WTC11 (cell line): ENCODE results near the gene ABCB10.

Source experiments
- CBFB ChIP-seq: sonication (generic); formaldehyde crosslinking; IDR thresholded peaks from 2 replicates; pipeline ENCODE4 v1.8.1; 2022; ENCODE audit warnings: mild to moderate bottlenecking, low read depth, missing genetic modification reagents
- CREM ChIP-seq: sonication (generic); formaldehyde crosslinking; IDR thresholded peaks from 2 replicates; pipeline ENCODE4 v1.8.1; 2022; ENCODE audit warnings: mild to moderate bottlenecking, missing genetic modification reagents, moderate library complexity
- ESRRA ChIP-seq: sonication (generic); formaldehyde crosslinking; IDR thresholded peaks from 2 replicates; pipeline ENCODE4 v1.8.1; 2022; ENCODE audit warnings: mild to moderate bottlenecking, missing genetic modification reagents, borderline replicate concordance
- ETV6 ChIP-seq: sonication (generic); formaldehyde crosslinking; IDR thresholded peaks from 2 replicates; pipeline ENCODE4 v1.8.1; 2022; ENCODE audit warnings: mild to moderate bottlenecking, missing genetic modification reagents
- GTF2I ChIP-seq: fragments of 250-450 bp; sonication (Bioruptor Pico); conservative IDR thresholded peaks from 2 replicates; pipeline ENCODE4 v1.4.0; 2021; ENCODE audit warnings: mild to moderate bottlenecking
- ZNF416 ChIP-seq: fragments of 250-450 bp; sonication (Bioruptor Pico); IDR thresholded peaks from 2 replicates; pipeline ENCODE4 v1.9.0; 2021; ENCODE audit warnings: mild to moderate bottlenecking, inconsistent platforms
- ZNF425 ChIP-seq: fragments of 250-450 bp; sonication (Bioruptor Pico); conservative IDR thresholded peaks from 2 replicates; pipeline ENCODE4 v1.9.0; 2021; ENCODE audit warnings: mild to moderate bottlenecking
- TF ChIP-seq, protein P1 (sequence below): sonication (generic); formaldehyde crosslinking; IDR thresholded peaks from 2 replicates; pipeline ENCODE4 v1.8.0; 2022; ENCODE audit warnings: mild to moderate bottlenecking, missing genetic modification reagents
- TF ChIP-seq, protein P2 (sequence below): fragments of 200-600 bp; IDR thresholded peaks from 2 replicates; pipeline ENCODE4 v1.8.0; 2022; ENCODE audit warnings: antibody characterized with exemption

DNA sequence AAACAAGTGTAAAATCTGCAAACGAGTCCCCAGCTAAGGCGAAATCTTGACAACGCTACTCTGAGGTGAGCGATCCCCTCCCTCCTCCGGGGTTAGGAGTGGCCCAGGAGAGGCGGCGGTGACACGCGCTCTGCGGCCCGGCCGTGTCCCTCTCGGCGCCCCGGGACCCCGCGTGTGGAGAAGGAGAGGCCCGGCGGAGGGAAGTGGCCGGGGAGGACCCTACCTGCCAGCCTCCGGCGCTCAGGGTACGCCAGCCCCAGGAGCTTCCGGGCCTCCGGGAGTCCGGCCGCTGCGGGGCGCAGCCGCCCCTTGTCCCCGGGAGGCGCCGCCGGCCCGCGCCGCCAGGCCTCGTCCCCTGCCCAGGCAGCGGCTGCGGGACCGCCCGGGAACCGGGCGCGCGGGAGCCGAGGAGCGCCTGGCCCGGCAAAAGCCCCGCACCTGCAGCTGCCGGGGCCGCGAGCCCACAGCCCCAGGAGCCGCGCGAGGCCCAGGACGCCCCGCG, 543 bp downstream of the ABCB10 start:
- TF ChIP-seq CBFB (no peak), ETV6 (CRISPR knock-in tag) (no peak), ZNF416 (CRISPR knock-in tag) (no peak), GTF2I (CRISPR knock-in tag) (no peak), CREM (CRISPR knock-in tag) (no peak), ESRRA (no peak), ZNF425 (CRISPR knock-in tag) (no peak)
- TF ChIP-seq, protein P1, sequence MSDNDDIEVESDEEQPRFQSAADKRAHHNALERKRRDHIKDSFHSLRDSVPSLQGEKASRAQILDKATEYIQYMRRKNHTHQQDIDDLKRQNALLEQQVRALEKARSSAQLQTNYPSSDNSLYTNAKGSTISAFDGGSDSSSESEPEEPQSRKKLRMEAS (CRISPR knock-in tag): no peak
- TF ChIP-seq, protein P2, sequence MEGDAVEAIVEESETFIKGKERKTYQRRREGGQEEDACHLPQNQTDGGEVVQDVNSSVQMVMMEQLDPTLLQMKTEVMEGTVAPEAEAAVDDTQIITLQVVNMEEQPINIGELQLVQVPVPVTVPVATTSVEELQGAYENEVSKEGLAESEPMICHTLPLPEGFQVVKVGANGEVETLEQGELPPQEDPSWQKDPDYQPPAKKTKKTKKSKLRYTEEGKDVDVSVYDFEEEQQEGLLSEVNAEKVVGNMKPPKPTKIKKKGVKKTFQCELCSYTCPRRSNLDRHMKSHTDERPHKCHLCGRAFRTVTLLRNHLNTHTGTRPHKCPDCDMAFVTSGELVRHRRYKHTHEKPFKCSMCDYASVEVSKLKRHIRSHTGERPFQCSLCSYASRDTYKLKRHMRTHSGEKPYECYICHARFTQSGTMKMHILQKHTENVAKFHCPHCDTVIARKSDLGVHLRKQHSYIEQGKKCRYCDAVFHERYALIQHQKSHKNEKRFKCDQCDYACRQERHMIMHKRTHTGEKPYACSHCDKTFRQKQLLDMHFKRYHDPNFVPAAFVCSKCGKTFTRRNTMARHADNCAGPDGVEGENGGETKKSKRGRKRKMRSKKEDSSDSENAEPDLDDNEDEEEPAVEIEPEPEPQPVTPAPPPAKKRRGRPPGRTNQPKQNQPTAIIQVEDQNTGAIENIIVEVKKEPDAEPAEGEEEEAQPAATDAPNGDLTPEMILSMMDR: no peak
